Measurements from ENCODE around the gene MAP4K2. TPM values are rescaled to one million over a fixed set of nuclear protein-coding genes. Genes with fewer than 3 reads are reported as not detected.

Gene MAP4K2
- total RNA-seq, 5 donors from 2014 or later (not counting 1 experiment from before 2014, with no cell fraction given) = 80.9 to 131 (median 102) TPM

DNA sequence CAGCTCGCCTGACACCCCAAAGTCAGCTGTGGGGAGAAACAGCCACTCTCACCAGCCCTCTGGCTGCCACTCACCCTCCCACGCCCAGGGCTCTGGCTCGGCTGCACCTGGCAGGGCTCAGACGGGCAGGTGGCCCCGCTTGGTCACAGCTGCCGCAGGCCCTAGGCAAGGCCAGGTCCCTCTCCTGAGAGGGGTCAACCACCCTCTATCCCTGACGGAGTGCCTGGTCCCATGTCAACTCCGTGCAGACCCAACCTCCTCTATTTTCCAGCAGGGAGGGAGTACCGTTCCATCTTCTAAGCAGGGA lies 1.9 kb downstream of the MAP4K2 start:
- no peaks in the 10 kb centered on the region for H3K9me3 Mint-ChIP-seq
- H3K27me3 Mint-ChIP-seq = no peaks in the 10 kb centered on the region
- Histone ChIP-seq H3K9me3 (no peaks in the 10 kb centered on the region), H3K36me3 (ENCODE audit: control insufficient read depth in 2 of 2, extremely low read depth in 1 of 2, insufficient read depth in 1 of 2, low read length in 1 of 2) (peaks cover 30 to 56% of the 10 kb centered on the region in 2 donors), H3K27me3 (replicated peaks in 1 of 2; ENCODE audit: control insufficient read depth in 2 of 2, extremely low read depth in 1 of 2, insufficient read depth in 2 of 2, low read length in 1 of 2) (no peaks in the 10 kb centered on the region), H3K4me3 (ENCODE audit: control insufficient read depth in 1 of 2, extremely low read depth in 1 of 2, low read length in 1 of 2) (no peak overlapping the region), H3K27ac (ENCODE audit: low read length) (peak overlapping the region; percentile 78), H3K4me1 (ENCODE audit: control insufficient read depth in 1 of 2, extremely low read depth in 1 of 2, insufficient read depth in 2 of 2, low read length in 2 of 2) (peaks cover 6 to 48% of the 10 kb centered on the region in 2 experiments)
- peaks cover 15% of the 10 kb centered on the region for H3K36me3 Mint-ChIP-seq
- peak overlapping the region; percentile 85 to 90 for H3K27ac Mint-ChIP-seq
- peaks cover 20 to 39% (median 32%) of the 10 kb centered on the region in 3 donors for H3K4me1 Mint-ChIP-seq
- POLR2A ChIA-PET = no interaction called here
- 96% methylated on average over 8 of the region's 9 CpGs for WGBS (ENCODE audit: insufficient coverage)
- peak overlapping the region; percentile 36 to 86 (median 81) for H3K4me3 Mint-ChIP-seq
- DNase-seq (no peak), ATAC-seq (replicated peaks in 1 of 4) (no peak)
- CTCF ChIA-PET = interaction anchor here in 1 of 2 donors (1.5 kb wide), 1 partner anchor 13 kb away, joined by 3 read pairs; no protein-coding TSS in a partner anchor

DNA sequence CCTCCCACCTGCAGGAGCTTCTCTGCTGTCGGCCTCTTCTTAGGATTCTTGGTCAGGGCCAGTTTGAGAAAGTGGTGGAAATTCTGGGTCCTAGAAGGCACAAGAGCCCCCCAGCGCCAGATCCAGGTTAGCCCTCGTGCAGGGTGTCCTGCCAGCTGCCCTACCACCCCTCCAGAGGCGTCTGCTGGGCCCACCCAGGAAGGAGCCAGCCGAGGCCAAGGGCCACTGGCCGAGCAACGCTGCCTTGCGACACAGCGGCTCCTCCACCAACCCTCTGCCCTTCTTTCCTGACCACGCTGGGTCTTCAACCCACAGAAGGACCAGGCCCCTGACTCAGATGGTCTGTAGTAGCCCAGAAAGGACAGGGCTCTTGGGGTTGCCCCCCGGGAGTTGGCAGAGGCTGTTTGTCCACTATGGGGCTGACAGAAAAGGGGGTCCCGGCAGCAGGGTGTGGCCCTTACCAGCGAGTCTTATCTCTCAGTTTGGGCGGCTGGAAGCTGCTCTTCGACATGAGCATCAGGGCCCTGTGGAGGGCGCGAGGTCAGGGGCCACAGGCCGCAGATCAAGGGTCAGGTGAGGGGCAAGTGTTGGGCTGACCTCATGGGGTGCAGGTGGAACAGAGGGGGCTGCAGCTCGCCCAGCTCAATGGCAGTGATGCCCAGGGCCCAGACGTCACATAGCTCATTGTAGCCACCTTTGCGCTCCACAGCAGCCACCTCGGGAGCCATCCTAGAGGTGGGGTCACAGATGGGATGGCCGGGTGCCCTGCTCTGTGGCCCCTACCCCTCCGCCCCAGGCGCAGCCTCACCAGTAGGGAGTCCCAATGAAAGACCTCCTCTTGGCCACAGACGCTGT lies 2.5 kb downstream of the MAP4K2 start:
- Mint-ChIP-seq H3K36me3 (peaks cover 9% of the 10 kb centered on the region), H3K9me3 (no peaks in the 10 kb centered on the region), H3K27ac (peak overlapping the region; percentile 85 to 90), H3K4me1 (peaks cover 20 to 43% (median 36%) of the 10 kb centered on the region in 3 donors), H3K4me3 (peak overlapping the region; percentile 36 to 86 (median 81)), H3K27me3 (no peaks in the 10 kb centered on the region)
- ChIA-PET CTCF (interaction anchor here in 1 of 2 donors (1.5 kb wide), 1 partner anchor 12 kb away, joined by 3 read pairs; no protein-coding TSS in a partner anchor), POLR2A (no interaction called here)
- Histone ChIP-seq H3K4me1 (ENCODE audit: control insufficient read depth in 1 of 2, extremely low read depth in 1 of 2, insufficient read depth in 2 of 2, low read length in 2 of 2) (peaks cover 6 to 48% of the 10 kb centered on the region in 2 experiments), H3K4me3 (ENCODE audit: control insufficient read depth in 1 of 2, extremely low read depth in 1 of 2, low read length in 1 of 2) (no peak overlapping the region), H3K27me3 (replicated peaks in 1 of 2; ENCODE audit: control insufficient read depth in 2 of 2, extremely low read depth in 1 of 2, insufficient read depth in 2 of 2, low read length in 1 of 2) (no peaks in the 10 kb centered on the region), H3K9me3 (no peaks in the 10 kb centered on the region), H3K36me3 (ENCODE audit: control insufficient read depth in 2 of 2, extremely low read depth in 1 of 2, insufficient read depth in 1 of 2, low read length in 1 of 2) (peaks cover 30 to 56% of the 10 kb centered on the region in 2 donors), H3K27ac (ENCODE audit: low read length) (no peak overlapping the region)
- DNase-seq = no peak
- no peak for ATAC-seq (replicated peaks in 1 of 4)
- WGBS (ENCODE audit: insufficient coverage) = 91% methylated on average over 17 of the region's 26 CpGs

DNA sequence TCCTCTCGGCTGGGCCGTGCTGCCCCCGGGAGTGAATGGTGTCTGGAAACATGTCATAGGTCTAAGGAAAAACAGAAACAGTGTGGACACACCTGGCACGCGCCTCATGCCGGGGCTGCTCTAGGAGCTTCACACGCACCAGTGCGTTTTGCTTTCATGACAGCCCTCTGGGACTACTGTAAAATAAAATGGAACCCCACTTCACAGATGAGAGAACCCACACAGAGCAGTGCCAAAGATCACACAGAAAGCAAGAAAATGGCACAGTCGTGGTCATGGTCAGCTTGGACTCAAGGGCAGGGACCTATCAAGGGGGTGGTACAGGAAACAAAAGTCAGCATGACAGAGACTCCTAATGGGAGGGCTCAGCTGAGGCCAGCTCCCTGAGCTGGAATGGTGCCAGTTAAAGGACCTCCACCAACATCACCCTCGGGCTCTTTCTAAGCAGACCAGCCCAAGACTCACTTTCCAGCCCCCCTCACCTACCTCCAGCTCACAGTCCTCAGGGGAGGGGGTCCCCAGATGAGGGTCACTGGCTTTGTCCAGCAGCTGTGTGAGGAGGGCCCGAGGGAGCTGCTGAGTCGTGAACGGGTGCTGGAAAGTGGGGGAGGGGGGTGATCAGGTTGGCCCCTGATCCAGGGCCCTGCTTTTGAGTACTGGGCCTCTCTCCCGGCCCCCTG lies 3.3 kb downstream of the MAP4K2 start:
- Histone ChIP-seq H3K36me3 (ENCODE audit: control insufficient read depth in 2 of 2, extremely low read depth in 1 of 2, insufficient read depth in 1 of 2, low read length in 1 of 2) (peaks cover 23 to 49% of the 10 kb centered on the region in 2 donors), H3K27ac (ENCODE audit: low read length) (no peak overlapping the region), H3K4me1 (ENCODE audit: control insufficient read depth in 1 of 2, extremely low read depth in 1 of 2, insufficient read depth in 2 of 2, low read length in 2 of 2) (peaks cover 6 to 50% of the 10 kb centered on the region in 2 experiments), H3K4me3 (ENCODE audit: control insufficient read depth in 1 of 2, extremely low read depth in 1 of 2, low read length in 1 of 2) (no peak overlapping the region), H3K27me3 (replicated peaks in 1 of 2; ENCODE audit: control insufficient read depth in 2 of 2, extremely low read depth in 1 of 2, insufficient read depth in 2 of 2, low read length in 1 of 2) (no peaks in the 10 kb centered on the region), H3K9me3 (no peaks in the 10 kb centered on the region)
- Mint-ChIP-seq H3K27ac (peak overlapping the region; percentile 65 to 71), H3K4me1 (peaks cover 25 to 46% (median 39%) of the 10 kb centered on the region in 3 donors), H3K9me3 (no peaks in the 10 kb centered on the region), H3K36me3 (peaks cover 12% of the 10 kb centered on the region), H3K4me3 (no peak overlapping the region), H3K27me3 (no peaks in the 10 kb centered on the region)
- ChIA-PET POLR2A (no interaction called here), CTCF (interaction anchor here (0.5 to 1.5 kb wide), 2 partner anchors 10 to 11 kb away, joined by 3 read pairs; no protein-coding TSS in a partner anchor)
- WGBS (ENCODE audit: insufficient coverage) = 94% methylated on average over 6 of the region's 14 CpGs
- ATAC-seq (replicated peaks in 1 of 4) (no peak), DNase-seq (no peak)

DNA sequence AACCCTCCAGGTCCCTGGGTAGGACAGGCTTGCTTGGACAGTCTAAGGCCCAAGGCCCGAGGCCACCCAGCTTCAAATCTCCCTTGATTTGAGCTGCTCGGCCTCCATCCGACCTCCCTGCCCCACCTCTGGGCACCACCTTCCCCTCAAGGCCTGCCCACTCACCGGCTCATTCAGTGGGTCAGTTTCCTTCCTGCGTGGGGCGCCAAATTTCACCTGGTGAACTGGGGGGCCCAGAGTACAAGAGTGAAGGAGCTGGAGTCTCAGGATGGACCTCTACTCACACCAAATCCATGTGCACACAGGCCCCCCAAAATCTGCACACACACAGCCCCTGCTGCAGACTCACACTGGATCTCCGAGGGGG lies 3.8 kb downstream of the MAP4K2 start:
- H3K4me3 ChIP-seq (ENCODE audit: control insufficient read depth in 1 of 2, extremely low read depth in 1 of 2, low read length in 1 of 2) = no peak overlapping the region
- peak overlapping the region; percentile 65 to 71 for H3K27ac Mint-ChIP-seq
- peaks cover 23 to 48% of the 10 kb centered on the region in 2 donors for H3K36me3 ChIP-seq (ENCODE audit: control insufficient read depth in 2 of 2, extremely low read depth in 1 of 2, insufficient read depth in 1 of 2, low read length in 1 of 2)
- whole genome bisulfite sequencing (ENCODE audit: insufficient coverage) = 93% methylated on average over 2 of the region's 7 CpGs
- peaks cover 6 to 50% of the 10 kb centered on the region in 2 experiments for H3K4me1 ChIP-seq (ENCODE audit: control insufficient read depth in 1 of 2, extremely low read depth in 1 of 2, insufficient read depth in 2 of 2, low read length in 2 of 2)
- DNase-seq (no peak), ATAC-seq (replicated peaks in 1 of 4) (no peak)
- H3K36me3 Mint-ChIP-seq = peaks cover 15% of the 10 kb centered on the region
- H3K27me3 Mint-ChIP-seq = no peaks in the 10 kb centered on the region
- H3K4me3 Mint-ChIP-seq = no peak overlapping the region
- CTCF ChIA-PET = interaction anchor here in 1 of 2 donors (0.5 kb wide), 1 partner anchor 10 kb away, joined by 3 read pairs; no protein-coding TSS in a partner anchor
- H3K27ac ChIP-seq (ENCODE audit: low read length) = no peak overlapping the region
- no peaks in the 10 kb centered on the region for H3K27me3 ChIP-seq (replicated peaks in 1 of 2; ENCODE audit: control insufficient read depth in 2 of 2, extremely low read depth in 1 of 2, insufficient read depth in 2 of 2, low read length in 1 of 2)
- peaks cover 30 to 50% (median 43%) of the 10 kb centered on the region in 3 donors for H3K4me1 Mint-ChIP-seq
- POLR2A ChIA-PET = no interaction called here
- H3K9me3 Mint-ChIP-seq = no peaks in the 10 kb centered on the region
- no peaks in the 10 kb centered on the region for H3K9me3 ChIP-seq

DNA sequence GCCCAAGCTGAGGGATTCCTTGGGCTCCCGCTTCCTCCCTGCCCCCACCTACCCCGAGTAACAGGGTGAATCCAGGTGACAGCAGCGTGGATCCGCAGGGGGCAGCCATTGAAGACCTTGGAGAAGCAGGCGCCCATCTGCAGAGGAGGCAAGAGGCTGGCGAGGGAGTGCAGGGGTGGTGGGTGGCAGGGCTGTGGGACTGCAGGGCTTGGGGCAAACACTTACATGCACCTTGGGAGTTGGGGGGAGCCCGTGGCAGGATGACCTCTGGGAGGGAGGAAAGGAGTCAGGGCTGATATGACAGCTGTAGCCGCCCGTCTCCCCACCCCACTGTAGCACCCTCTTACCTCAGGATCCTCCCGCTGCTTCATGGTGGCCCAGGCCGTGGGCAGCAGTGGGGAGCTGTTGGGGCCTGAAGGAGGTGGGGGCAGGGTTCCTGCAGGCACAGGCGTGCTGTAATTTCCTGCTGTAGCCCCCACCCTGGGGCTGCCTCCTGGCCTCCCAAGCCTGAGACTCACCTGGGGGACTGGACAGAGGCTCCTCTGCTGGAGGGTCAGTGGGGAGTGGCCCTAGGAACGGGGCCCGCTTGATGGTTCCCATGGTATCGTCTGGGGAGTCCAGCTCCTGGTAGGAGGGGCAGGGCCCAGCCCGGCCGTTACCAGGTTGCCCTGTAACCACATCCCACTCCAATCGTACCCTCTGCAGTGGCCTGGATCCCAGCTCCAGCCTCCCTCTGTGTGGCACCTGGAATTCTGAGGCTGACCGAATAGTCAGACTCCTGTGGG lies 6.1 kb downstream of the MAP4K2 start:
- no peaks in the 10 kb centered on the region for H3K27me3 ChIP-seq (replicated peaks in 1 of 2; ENCODE audit: control insufficient read depth in 2 of 2, extremely low read depth in 1 of 2, insufficient read depth in 2 of 2, low read length in 1 of 2)
- no peak overlapping the region for H3K27ac ChIP-seq (ENCODE audit: low read length)
- peaks cover 33 to 44% (median 41%) of the 10 kb centered on the region in 3 donors for H3K4me1 Mint-ChIP-seq
- H3K9me3 ChIP-seq = no peaks in the 10 kb centered on the region
- 90% methylated on average over 5 of the region's 19 CpGs for WGBS (ENCODE audit: insufficient coverage)
- peaks cover 15% of the 10 kb centered on the region for H3K36me3 Mint-ChIP-seq
- H3K27ac Mint-ChIP-seq = peak overlapping the region in 1 of 2 donors; percentile 22
- POLR2A ChIA-PET = no interaction called here
- no peak overlapping the region for H3K4me3 ChIP-seq (ENCODE audit: control insufficient read depth in 1 of 2, extremely low read depth in 1 of 2, low read length in 1 of 2)
- ATAC-seq (replicated peaks in 1 of 4) (no peak), DNase-seq (no peak)
- CTCF ChIA-PET = no interaction called here
- peaks cover 27 to 54% of the 10 kb centered on the region in 2 donors for H3K36me3 ChIP-seq (ENCODE audit: control insufficient read depth in 2 of 2, extremely low read depth in 1 of 2, insufficient read depth in 1 of 2, low read length in 1 of 2)
- no peaks in the 10 kb centered on the region for H3K27me3 Mint-ChIP-seq
- peaks cover 4 to 46% of the 10 kb centered on the region in 2 experiments for H3K4me1 ChIP-seq (ENCODE audit: control insufficient read depth in 1 of 2, extremely low read depth in 1 of 2, insufficient read depth in 2 of 2, low read length in 2 of 2)
- no peaks in the 10 kb centered on the region for H3K9me3 Mint-ChIP-seq
- H3K4me3 Mint-ChIP-seq = no peak overlapping the region

All from T-cell (primary cell).